Neutrophil (primary cell): Measurements from ENCODE around the gene KLHL7.

Experiments used
- H3K27ac ChIP-seq: fragments of 200-600 bp; sonication (generic); 2 replicates; pipeline ENCODE4 v1.5.1; 2016; ENCODE audit warnings: mild to moderate bottlenecking, moderate library complexity
- H3K27me3 ChIP-seq: fragments of 200-600 bp; sonication (generic); 2 replicates; pipeline ENCODE4 v1.6.0; 2016; ENCODE audit warnings: mild to moderate bottlenecking
- H3K36me3 ChIP-seq: fragments of 200-600 bp; sonication (generic); 2 replicates; pipeline ENCODE4 v1.5.1; 2017
- H3K4me1 ChIP-seq, 2 experiments: fragments of 200-600 bp in 1 of 2; sonication (generic) in 1 of 2; 1 replicate in 1 of 2; 2 replicates in 1 of 2; pipeline versions ENCODE4 v1.5.1 to v1.6.1; 2013 to 2016; ENCODE audit warnings: low read depth in 1 of 2, low read length in 1 of 2, mild to moderate bottlenecking in 1 of 2, moderate library complexity in 1 of 2; ENCODE audit not compliant: control insufficient read depth in 1 of 2, insufficient read depth in 1 of 2
- H3K4me3 ChIP-seq, 2 experiments: fragments of 200-600 bp in 1 of 2; sonication (generic) in 1 of 2; 1 replicate in 1 of 2; 2 replicates in 1 of 2; pipeline ENCODE4 v1.5.1; 2013 to 2016; ENCODE audit warnings: low read depth in 1 of 2, low read length in 1 of 2, mild to moderate bottlenecking in 1 of 2, moderate library complexity in 1 of 2
- H3K9me3 ChIP-seq: fragments of 200-600 bp; sonication (generic); 2 replicates; pipeline ENCODE4 v1.5.1; 2016
- TF ChIP-seq, protein P1 (sequence below): fragments of 200-600 bp; sonication (generic); IDR thresholded peaks from 2 replicates; pipeline ENCODE4 v1.5.1; 2016; ENCODE audit warnings: antibody characterized with exemption

KLHL7 gene

GRCh38 chr7:23133797-23134196 lies 28.2 kb downstream of the KLHL7 start:
- H3K4me1 ChIP-seq: no peaks in the 10 kb centered on the region
- no peaks in the 10 kb centered on the region for H3K27me3 ChIP-seq
- H3K4me3 ChIP-seq: no peak overlapping the region
- TF ChIP-seq, protein P1, sequence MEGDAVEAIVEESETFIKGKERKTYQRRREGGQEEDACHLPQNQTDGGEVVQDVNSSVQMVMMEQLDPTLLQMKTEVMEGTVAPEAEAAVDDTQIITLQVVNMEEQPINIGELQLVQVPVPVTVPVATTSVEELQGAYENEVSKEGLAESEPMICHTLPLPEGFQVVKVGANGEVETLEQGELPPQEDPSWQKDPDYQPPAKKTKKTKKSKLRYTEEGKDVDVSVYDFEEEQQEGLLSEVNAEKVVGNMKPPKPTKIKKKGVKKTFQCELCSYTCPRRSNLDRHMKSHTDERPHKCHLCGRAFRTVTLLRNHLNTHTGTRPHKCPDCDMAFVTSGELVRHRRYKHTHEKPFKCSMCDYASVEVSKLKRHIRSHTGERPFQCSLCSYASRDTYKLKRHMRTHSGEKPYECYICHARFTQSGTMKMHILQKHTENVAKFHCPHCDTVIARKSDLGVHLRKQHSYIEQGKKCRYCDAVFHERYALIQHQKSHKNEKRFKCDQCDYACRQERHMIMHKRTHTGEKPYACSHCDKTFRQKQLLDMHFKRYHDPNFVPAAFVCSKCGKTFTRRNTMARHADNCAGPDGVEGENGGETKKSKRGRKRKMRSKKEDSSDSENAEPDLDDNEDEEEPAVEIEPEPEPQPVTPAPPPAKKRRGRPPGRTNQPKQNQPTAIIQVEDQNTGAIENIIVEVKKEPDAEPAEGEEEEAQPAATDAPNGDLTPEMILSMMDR: no peak
- no peaks in the 10 kb centered on the region for H3K9me3 ChIP-seq
- peaks cover 7% of the 10 kb centered on the region for H3K36me3 ChIP-seq
- H3K27ac ChIP-seq: no peak overlapping the region

DNA sequence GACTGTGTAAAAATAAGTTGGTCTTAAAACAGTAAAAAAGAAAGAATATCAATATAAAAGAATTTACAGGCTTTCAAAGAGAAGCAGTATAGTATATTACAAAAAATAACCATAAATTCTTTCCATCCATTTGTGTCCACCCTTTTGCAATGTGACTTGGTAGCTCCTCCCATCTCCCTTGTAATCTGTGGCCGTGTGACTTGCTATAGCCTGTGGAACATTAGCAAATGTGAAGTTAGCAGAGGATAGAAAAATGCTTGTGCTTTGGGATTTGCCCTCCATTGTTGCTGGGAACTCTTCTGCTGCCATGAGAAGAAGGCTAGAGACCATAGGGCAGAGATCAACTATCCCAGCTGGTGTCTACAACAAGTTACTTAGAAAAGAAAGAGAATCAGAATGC lies 30.2 kb downstream of the KLHL7 start:
- Histone ChIP-seq H3K9me3 (no peaks in the 10 kb centered on the region), H3K27me3 (no peaks in the 10 kb centered on the region), H3K36me3 (no peaks in the 10 kb centered on the region), H3K27ac (no peak overlapping the region), H3K4me1 (no peaks in the 10 kb centered on the region), H3K4me3 (no peak overlapping the region)
- TF ChIP-seq, protein P1: no peak

GRCh38 chr7:23136216-23136615 lies 30.6 kb downstream of the KLHL7 start:
- TF ChIP-seq, protein P1: no peak
- H3K27me3 ChIP-seq: no peaks in the 10 kb centered on the region
- H3K4me3 ChIP-seq: no peak overlapping the region
- peaks cover 4% of the 10 kb centered on the region for H3K36me3 ChIP-seq
- no peak overlapping the region for H3K27ac ChIP-seq
- H3K4me1 ChIP-seq: no peaks in the 10 kb centered on the region
- H3K9me3 ChIP-seq: no peaks in the 10 kb centered on the region

- TF ChIP-seq, protein P1: no peak
- Histone ChIP-seq H3K27me3 (no peaks in the 10 kb centered on the region), H3K36me3 (peaks cover 25% of the 10 kb centered on the region), H3K4me1 (no peaks in the 10 kb centered on the region), H3K9me3 (no peaks in the 10 kb centered on the region), H3K27ac (no peak overlapping the region), H3K4me3 (no peak overlapping the region)
Measured at GRCh38 chr7:23157679-23158078, 52.1 kb downstream of the KLHL7 start.

GRCh38 chr7:23158546-23158945 lies 53.0 kb downstream of the KLHL7 start:
- TF ChIP-seq, protein P1: no peak
- Histone ChIP-seq H3K4me1 (no peaks in the 10 kb centered on the region), H3K4me3 (no peak overlapping the region), H3K9me3 (no peaks in the 10 kb centered on the region), H3K27ac (no peak overlapping the region), H3K36me3 (peaks cover 16% of the 10 kb centered on the region), H3K27me3 (no peaks in the 10 kb centered on the region)

DNA sequence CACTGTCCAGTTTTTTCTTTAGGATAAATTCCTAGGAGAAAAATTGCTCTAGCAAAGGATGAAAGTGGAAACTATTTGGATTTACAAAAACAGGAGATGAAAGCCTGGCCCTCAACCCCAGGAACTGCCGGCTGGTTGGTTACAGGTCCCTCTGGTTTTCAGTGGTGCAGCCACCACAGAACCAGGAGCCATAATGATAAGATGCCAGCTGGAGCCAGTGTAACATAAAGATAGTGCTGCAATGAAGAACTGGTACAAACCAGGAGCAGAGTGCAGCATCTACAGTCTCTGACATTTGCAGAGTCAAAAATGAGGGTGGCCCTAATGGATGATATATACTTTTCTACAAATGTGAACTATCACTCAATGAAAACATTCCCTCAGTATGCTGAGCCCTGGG lies 55.9 kb downstream of the KLHL7 start:
- Histone ChIP-seq H3K9me3 (no peaks in the 10 kb centered on the region), H3K27me3 (no peaks in the 10 kb centered on the region), H3K4me3 (no peak overlapping the region), H3K36me3 (peaks cover 2% of the 10 kb centered on the region), H3K4me1 (no peaks in the 10 kb centered on the region), H3K27ac (no peak overlapping the region)
- TF ChIP-seq, protein P1: no peak
